DND-41 (cell line): ENCODE results near the gene PTPRK.

ENCODE experiments used
- ATAC-seq: fragments of 200-7000 bp; cut with Tn5 transposase; 3 replicates; pipeline ENCODE4 v1.9.1; 2021; ENCODE audit warnings: low read depth; ENCODE audit not compliant: insufficient read depth
- DNase-seq: peaks from one replicate; pipeline ENCODE4 v3.0.0-alpha.2; 2020
- H2AFZ ChIP-seq: 2 replicates; pipeline ENCODE4 v1.6.0; 2012; ENCODE audit warnings: low read depth, low read length
- H3K27ac ChIP-seq: 2 replicates; pipeline ENCODE4 v1.5.1; 2012; ENCODE audit warnings: low read length, inconsistent platforms
- H3K27me3 ChIP-seq: fragments of 200-600 bp; sonication (generic); 2 replicates; pipeline ENCODE4 v1.6.0; 2012; ENCODE audit warnings: low read length, mild to moderate bottlenecking, inconsistent platforms; ENCODE audit not compliant: insufficient read depth, poor library complexity
- H3K36me3 ChIP-seq: 2 replicates; pipeline ENCODE4 v1.5.1; 2012; ENCODE audit warnings: low read length, inconsistent platforms; ENCODE audit not compliant: insufficient read depth
- H3K4me1 ChIP-seq: 2 replicates; pipeline ENCODE4 v1.5.1; 2012; ENCODE audit warnings: mild to moderate bottlenecking, low read length; ENCODE audit not compliant: insufficient read depth
- H3K4me2 ChIP-seq: 2 replicates; pipeline ENCODE4 v1.6.0; 2012; ENCODE audit warnings: mild to moderate bottlenecking, moderate library complexity, low read length, inconsistent platforms; ENCODE audit not compliant: insufficient read depth
- H3K4me3 ChIP-seq, 2 experiments: fragments of 200-600 bp in 1 of 2; shearing (Covaris generic) in 1 of 2; 2 replicates each; pipeline ENCODE4 v1.5.1; 2012 to 2016; ENCODE audit warnings: inconsistent platforms in 2 of 2, low read length in 2 of 2, mild to moderate bottlenecking in 2 of 2, low read depth in 1 of 2, moderate library complexity in 1 of 2
- H3K79me2 ChIP-seq: 2 replicates; pipeline ENCODE4 v1.6.0; 2012; ENCODE audit warnings: low read length, inconsistent platforms; ENCODE audit not compliant: insufficient read depth
- H3K9ac ChIP-seq: 2 replicates; pipeline ENCODE4 v1.6.0; 2012; ENCODE audit warnings: low read depth, mild to moderate bottlenecking, inconsistent platforms, low read length, moderate library complexity
- H3K9me3 ChIP-seq: 2 replicates; pipeline ENCODE4 v1.5.1; 2012; ENCODE audit warnings: low read length, moderate library complexity, mild to moderate bottlenecking, inconsistent platforms; ENCODE audit not compliant: insufficient read depth, severe bottlenecking
- H4K20me1 ChIP-seq: 2 replicates; pipeline ENCODE4 v1.6.0; 2012; ENCODE audit warnings: low read length; ENCODE audit not compliant: insufficient read depth
- CTCF ChIP-seq: IDR thresholded peaks from 2 replicates; pipeline ENCODE4 v1.5.1; 2012; ENCODE audit warnings: borderline replicate concordance, low read length, moderate library complexity, mild to moderate bottlenecking; ENCODE audit not compliant: poor library complexity, severe bottlenecking; ENCODE audit errors: extremely low read depth
- EZH2 ChIP-seq: IDR thresholded peaks from 3 replicates; pipeline ENCODE4 v1.6.1; 2012; ENCODE audit warnings: borderline replicate concordance, low read depth, mild to moderate bottlenecking, moderate library complexity, low read length, inconsistent platforms; ENCODE audit not compliant: severe bottlenecking

PTPRK gene

GRCh38 chr6:128406453-128406852, 113.9 kb downstream of the PTPRK start:
- no peak overlapping the region for H2AFZ ChIP-seq
- no peak for ATAC-seq
- no peaks in the 10 kb centered on the region for H3K79me2 ChIP-seq
- no peak overlapping the region for H3K27ac ChIP-seq
- H3K27me3 ChIP-seq: no peaks in the 10 kb centered on the region
- no peak overlapping the region for H3K4me2 ChIP-seq
- H3K36me3 ChIP-seq: no peaks in the 10 kb centered on the region
- H3K4me1 ChIP-seq: no peaks in the 10 kb centered on the region
- no peak overlapping the region for H3K4me3 ChIP-seq
- H3K9me3 ChIP-seq: no peaks in the 10 kb centered on the region
- H4K20me1 ChIP-seq: no peaks in the 10 kb centered on the region
- no peak overlapping the region for H3K9ac ChIP-seq
- no peak for TF ChIP-seq CTCF
- TF ChIP-seq EZH2: no peak
- no peak for DNase-seq

- no peaks in the 10 kb centered on the region for H3K27me3 ChIP-seq
- H3K79me2 ChIP-seq: no peaks in the 10 kb centered on the region
- H3K9me3 ChIP-seq: no peaks in the 10 kb centered on the region
- no peaks in the 10 kb centered on the region for H4K20me1 ChIP-seq
- no peak overlapping the region for H3K9ac ChIP-seq
- DNase-seq (no peak), ATAC-seq (no peak)
- H3K27ac ChIP-seq: no peak overlapping the region
- no peak overlapping the region for H3K4me3 ChIP-seq
- H3K36me3 ChIP-seq: no peaks in the 10 kb centered on the region
- no peak overlapping the region for H2AFZ ChIP-seq
- TF ChIP-seq CTCF: no peak
- no peak for TF ChIP-seq EZH2
- no peaks in the 10 kb centered on the region for H3K4me1 ChIP-seq
- no peak overlapping the region for H3K4me2 ChIP-seq
Observed at GRCh38 chr6:128403618-128404444, 116.6 kb downstream of the PTPRK start.

GRCh38 chr6:128400875-128401274, 119.5 kb downstream of the PTPRK start:
- H4K20me1 ChIP-seq: no peaks in the 10 kb centered on the region
- no peaks in the 10 kb centered on the region for H3K9me3 ChIP-seq
- H3K36me3 ChIP-seq: no peaks in the 10 kb centered on the region
- no peaks in the 10 kb centered on the region for H3K79me2 ChIP-seq
- TF ChIP-seq CTCF (no peak), EZH2 (no peak)
- no peak overlapping the region for H3K4me2 ChIP-seq
- H3K27me3 ChIP-seq: no peaks in the 10 kb centered on the region
- no peak for DNase-seq
- H3K4me3 ChIP-seq: no peak overlapping the region
- no peak overlapping the region for H2AFZ ChIP-seq
- no peak overlapping the region for H3K9ac ChIP-seq
- no peak for ATAC-seq
- no peak overlapping the region for H3K27ac ChIP-seq
- no peaks in the 10 kb centered on the region for H3K4me1 ChIP-seq
